Epidermal melanocyte (primary cell): ENCODE results near the gene EGLN3.
"Not testable (repeated sequence)": the region's sequence is repeated elsewhere in the genome, so short reads cannot be mapped to it uniquely, and the experiment has no call there.

Source experiments
- DNase-seq: peaks from one replicate; pipeline ENCODE4 v3.0.0; 2011; ENCODE audit warnings: low spot score; ENCODE audit not compliant: insufficient read length

EGLN3 gene

DNA sequence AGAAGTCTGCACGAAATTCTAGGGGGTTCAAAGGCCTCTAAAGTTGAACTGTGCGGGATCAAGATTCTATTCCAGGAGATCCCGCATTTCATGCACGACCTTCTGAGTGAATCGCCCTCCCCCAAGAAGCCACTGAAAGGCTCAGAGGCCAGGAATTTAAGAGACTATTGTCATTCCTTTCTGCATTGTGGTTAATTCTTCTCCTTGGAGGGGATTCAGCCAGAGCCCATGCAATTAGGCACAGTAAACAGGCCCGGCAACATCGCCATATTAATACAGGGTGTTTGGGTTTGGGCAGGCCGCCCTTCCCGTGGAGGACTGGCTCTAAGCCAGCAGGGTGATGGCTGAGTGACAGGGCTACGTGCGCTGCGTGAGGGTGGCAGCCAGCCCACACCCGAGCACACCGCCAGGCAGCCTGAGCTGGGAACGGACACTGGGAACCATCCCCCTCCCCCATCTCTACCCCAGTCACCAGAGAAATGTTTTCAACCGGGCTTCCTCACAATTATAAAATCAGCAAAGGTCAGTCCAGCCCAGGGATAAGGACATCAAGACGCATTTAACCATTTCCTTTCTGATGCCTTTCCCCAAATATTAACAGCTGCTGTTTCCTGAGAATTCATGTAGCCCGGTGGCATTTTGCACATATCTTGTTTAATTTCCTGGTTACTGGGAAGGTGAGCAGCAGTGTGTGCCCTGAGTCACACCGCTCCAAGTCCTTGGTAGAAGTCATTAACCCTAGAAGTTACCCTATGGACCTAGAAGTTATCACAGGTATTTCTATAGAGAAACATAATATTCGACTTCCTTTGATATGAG is 12.5 kb downstream of the EGLN3 start:
- no peak for DNase-seq

DNA sequence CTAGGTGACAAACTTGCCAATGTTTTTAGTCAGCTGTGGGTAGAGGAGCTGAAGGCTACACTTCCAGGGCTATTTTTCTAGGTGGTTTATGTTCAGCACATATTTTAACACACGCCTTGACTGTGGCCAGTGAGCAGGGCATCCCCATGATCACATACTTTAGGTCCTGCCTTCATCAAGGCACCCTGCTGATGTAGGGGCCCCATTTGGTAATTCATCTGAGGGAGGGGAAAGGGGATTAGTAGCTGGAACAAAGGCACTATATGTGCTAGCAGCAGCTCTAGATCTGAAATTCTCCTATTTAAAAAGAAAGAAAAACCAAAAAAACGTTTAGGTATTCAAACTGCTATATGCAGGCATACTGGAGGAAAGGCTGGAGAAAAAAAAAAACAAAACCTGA is 14.5 kb downstream of the EGLN3 start:
- DNase-seq: no peak

DNA sequence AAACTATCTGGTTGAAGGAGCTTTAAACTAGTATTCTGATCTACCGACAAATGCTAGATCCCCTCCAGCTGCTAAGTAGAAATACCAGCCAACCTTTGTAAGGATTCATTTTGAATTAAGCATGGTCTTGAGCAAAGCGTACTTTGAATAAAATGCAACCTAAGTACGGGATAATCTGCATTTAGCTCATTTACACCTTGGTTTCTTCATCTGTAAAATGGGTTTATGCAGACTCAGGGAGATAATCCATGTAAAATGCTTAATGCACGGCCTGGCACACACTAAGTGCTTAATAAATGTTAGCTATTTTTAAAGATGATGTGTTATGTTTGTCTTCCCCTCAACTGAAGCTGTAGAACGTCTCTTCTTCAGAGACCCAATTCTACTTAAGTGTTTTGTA is 15.9 kb downstream of the EGLN3 start:
- DNase-seq: no peak

DNA sequence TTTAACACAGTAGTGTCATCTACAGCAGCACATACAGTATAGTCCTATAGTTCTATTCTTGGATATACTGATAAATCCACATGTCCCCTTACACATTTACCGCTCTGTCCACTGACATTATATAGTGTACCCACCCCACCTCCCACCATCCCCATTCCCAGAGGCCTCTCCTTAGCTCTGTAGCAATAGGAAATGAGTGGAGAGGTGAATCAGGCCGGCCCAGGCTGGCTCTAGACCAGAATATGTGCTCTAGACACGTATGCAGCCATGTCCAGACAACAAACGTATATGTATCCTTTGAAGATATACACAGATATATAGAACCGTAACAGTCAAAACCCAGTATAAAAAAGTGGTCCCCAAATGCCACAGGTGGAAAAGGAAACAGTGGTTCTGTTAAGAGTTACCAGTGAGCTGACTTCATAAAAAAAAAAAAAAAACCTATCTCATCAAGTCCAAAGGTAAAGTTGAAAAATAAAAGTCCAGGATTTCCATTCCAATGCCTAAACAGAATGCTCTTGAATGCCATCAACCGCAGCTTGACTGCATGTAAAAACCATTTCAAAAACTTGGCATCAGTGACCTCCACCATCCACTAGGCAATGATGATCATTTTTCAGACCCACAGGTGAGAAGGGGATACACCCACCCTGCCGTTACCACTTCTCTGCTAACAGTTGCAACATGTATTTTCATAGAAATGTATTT is 16.7 kb downstream of the EGLN3 start:
- DNase-seq: no peak

DNA sequence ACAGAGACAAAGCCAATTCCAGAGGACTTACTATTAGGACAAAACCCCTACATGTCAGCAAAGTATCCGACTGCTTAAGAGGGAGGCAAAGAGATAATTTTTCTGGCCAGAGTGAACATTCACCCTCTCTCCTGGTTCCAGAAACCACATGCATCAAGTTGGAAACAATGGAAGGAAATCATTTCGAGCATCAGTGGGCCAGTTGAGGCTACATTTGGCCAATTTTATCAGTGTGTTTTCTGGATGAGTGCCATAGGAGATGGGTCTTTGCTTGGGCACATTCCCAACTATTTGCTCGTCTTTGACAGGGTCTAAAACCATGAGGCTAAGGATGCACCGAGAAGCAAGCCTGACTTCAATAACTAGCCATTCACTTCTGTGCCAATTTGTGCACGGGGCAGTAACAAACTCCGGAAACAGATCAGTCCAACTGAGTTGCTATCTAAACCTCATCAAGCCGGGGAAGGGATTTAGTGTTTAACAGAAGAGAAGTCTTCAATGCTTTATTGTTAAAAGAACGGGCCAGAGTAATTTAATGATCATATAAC is 17.4 kb downstream of the EGLN3 start:
- no peak for DNase-seq

DNA sequence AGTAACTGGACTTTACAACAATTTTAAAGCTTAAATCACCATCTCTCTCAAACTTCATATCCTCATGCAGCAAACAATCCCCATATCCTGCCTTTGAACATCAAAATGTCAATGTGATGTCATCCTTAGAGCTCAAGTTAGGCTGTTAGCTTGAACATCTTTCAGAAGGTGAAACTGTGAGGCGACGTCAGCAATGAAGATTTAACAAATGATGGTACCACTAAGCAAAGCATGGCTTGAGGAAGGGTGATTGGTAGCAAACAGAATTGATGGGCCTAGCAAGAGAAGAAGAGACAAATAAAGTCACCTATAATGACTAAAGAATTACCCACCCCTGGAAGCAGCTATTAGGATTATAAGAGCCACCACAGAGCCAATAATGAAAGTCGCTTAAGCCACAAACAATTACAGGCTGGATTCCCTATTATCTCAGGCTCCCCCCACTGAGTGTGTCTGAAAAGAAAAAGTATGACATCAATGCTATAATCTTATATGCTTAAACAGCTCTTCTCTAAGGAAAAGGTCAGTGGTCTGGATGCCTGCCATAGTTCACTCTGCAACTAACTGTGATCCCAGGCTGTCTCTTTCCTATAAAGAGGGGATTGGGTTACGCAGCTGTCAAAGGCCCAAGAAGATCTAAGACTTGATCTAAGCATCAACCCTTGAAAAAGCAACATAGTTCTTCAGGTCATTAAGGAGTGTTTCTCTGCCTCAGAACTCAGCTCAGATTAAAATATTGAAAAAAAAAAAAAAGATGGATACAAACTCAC is 18.1 kb downstream of the EGLN3 start:
- no peak for DNase-seq

DNA sequence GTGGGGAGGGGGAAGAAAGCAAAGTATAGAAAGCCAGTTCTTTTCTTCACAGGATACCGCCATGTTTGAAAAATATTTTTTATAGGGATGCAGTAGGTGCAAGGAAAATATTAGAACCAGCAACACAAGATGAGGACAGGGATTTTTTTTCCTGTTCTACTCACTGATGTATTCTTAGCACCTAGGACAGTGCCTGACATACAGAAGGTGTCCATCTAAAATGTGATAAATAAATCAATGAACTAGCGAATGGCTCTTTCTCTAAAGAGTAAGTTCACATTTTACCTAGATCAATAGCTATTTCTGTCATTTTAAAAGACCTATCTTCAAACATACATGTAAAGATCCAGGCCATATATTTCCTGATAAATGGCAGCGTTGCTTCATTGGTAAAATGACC is 18.8 kb downstream of the EGLN3 start:
- no peak for DNase-seq

DNA sequence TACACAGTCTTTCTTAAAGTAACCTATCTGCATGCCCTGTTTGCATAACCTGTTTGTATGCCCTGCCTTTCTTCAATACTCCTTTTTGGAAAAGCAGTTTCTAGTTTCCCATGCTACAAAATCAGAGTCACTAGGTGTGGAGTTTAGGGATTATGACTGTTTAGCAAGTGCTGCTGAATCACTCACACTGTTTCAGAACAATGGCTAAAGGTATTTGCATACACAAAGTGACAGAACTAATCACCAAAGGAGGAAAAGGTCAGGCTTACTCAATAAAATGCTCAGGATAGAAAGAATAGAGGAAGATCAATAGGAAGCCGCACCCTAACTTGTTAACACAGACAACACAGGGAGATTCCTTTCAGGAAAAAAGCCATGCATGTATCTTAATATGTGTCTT is 19.4 kb downstream of the EGLN3 start:
- no peak for DNase-seq

DNA sequence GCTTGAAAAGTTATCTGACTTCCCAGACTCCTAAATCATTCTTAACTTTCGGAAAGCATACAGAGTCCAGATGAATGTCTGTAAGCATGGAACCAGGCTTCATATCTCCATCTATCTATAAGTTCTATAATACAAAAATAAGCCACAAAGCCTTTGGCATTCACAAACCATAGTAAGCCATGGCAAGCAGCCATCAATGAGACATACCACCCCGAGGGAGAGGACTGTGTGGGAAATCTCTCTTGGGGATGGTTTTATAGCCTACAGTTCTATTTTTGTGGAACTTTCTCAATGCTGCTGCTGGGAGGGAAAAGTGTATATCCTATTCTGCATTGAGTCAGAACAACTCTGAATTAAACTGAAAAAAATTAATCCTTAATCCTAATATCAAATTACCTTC is 20.4 kb downstream of the EGLN3 start:
- no peak for DNase-seq

DNA sequence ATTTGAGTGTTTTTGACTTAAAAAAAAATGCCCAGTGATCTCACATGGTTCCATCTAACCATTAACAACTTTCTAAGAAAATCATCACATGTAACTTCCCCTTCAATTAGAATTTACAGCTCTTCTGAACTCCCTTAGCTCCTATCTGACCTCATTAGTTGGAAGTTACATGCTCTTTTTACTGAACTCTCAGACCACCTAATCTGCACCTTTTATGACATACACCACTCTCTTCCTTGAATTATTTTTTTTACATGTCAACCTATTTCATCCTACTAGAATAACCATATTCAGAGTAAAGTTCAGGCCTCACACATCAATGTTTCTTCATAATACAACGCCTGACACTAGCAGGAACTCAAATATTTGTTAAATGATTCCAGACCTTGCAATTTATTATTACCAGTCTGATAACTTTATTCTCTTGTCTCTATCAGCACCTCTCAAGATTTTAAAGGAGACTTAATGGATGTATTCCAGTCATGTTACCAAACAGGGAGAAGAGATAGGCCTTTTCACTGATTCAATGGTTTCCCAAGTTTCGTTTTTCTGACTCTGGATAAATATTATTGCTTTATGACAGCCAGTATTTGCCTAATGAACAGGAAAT is 21.0 kb downstream of the EGLN3 start:
- DNase-seq: no peak

DNA sequence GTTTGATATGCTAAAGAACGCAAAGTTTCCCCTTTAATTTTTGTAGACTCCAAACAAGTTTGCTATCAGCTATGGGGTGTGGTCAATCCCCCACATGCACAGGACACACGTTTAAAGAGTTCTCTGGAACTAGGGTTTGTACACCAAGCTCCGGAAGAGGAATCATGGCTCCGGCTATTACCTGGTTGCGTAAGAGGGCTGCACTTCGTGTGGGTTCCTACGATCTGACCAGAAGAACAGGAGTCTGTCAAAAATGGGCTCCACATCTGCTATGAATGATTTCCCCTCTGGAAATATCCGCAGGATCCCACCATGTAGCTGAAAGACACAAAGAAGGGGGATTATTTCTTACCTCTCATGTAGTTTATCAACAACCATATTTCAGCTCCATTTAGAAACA is 22.0 kb downstream of the EGLN3 start:
- DNase-seq: no peak

DNA sequence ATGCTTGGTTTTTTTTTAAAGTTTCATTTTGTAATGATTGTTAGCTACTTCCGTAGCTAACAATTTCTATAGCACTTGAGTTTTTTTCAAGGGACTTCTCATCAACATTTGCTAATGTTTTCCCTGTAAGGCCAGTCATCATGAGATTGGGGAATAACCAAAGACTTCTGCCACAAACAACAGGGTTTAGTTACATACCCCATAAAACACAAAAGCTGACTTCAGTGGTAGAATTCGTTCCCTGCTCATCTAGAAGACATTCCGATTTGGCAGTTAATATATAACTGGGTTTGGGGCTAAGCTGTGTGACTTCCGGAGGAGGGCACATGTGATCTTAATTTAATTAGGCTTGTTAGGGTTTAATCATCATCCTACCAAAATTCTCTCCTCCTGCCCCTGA is 22.9 kb downstream of the EGLN3 start:
- DNase-seq: no peak

DNA sequence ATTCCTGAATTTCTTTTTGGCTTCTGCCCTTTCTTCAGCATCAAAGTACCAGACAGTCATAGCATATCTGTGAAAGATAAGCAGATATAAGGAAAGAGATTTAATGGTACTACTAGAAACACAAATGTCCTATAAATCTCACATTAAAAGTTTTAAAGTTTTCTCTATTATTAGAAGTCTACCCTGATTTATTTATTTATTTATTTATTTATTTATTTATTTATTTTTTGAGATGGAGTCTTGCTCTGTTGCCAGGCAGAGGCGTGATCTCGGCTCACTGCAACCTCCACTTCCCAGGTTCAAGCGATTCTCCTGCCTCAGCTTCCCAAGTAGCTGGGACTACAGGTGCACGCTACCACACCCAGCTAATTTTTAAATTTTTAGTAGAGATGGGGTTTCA is 23.9 kb downstream of the EGLN3 start:
- not testable (repeated sequence) for DNase-seq

DNA sequence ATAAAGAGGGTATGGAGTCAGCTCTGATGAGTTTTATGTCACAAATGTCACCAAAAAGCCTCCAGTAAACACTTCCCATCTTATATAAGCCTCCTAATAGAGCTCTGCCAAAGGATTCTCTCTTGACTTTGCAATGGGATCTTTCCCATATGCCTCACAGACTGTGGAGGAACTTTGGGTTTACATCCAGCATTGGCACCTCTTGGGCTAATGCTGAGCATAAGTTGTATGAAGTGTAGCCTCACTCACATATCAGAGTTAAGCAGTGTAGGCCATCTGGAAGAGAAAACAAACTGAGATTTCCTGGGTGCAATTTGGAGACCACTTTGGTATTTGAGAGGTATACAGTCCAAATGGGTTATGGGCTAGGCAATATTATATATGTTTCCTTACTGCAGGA is 24.9 kb downstream of the EGLN3 start:
- DNase-seq: no peak

DNA sequence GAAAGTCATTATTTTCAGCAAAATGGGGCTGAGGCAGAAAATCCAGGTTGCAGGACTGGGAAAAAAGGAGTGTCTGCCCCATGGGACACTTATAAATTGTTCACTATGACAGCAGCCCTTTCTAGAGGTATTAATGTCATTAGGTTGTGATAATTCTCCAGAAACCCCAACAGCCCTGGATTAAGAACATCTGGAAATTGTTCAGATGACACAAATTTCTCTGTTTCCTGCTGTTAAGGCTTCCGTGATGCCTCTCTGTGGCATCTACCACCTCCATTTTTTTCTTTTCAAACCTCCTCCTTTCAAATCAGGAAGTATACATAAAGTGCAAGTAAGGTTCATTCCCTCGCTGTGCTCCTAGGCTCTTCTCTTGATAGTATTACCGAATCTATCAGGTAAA is 25.6 kb downstream of the EGLN3 start:
- no peak for DNase-seq

DNA sequence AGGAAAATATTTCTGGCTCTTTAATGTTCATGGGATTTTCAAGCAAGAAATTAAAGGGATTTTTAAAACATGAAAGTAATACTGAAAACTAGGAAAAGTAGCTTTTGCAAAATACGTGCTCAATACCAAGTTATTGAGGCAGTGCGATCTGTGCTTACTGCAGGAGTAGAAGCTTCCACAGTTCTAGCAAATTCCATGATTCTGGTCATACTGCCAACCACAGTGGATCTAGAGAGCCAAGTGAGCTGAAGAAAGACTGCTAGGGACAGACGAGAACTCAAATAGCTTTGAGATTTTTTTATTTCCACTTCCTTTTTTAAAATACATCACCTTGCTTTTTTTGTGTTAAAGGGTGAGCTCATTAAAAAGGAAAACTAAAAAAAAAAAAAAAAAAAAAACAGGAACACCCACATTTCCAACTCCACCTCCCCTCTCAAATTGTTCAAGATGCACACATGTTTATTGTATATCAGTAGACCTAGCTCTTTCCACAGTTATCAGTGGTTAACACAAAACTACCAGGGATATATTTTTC is 26.2 kb downstream of the EGLN3 start:
- DNase-seq: no peak

DNA sequence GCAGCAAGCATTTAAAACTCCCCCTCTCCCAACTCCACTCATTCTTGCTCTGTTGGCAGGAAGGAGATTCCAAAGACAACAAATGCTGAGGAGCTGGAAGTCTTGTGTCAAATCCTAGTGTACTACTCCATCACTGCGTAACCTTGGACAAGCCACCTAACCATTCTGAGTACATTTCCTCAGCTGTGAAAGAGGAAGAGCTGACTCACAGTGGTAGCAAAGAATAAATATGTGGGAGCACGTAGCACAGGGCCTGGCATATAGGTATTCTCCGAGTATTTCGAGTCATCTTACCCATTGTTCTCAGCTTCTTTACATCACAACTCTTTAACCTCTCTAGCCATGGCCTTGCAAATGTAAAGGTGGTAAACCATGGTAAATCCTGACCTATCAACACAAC is 28.7 kb downstream of the EGLN3 start:
- DNase-seq: no peak

DNA sequence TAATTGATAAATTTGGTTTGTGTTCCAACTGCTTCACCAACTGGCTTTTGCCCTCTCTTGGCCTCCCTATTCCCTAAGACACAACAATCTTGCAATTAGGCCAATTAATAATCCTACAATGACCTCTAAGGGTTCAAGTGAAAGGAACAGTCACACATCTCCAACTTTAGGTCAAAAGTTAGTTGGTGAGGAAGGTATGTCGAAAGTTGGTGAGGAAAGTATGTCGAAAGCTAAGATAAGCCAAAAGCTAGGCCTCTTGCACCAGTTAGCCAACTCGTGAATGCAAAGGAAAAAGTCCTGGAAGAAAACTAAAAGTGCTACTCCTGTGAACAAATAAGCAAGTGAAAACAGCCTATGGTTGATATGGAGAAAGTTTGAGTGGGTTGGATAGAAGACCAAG is 32.6 kb downstream of the EGLN3 start:
- no peak for DNase-seq

DNA sequence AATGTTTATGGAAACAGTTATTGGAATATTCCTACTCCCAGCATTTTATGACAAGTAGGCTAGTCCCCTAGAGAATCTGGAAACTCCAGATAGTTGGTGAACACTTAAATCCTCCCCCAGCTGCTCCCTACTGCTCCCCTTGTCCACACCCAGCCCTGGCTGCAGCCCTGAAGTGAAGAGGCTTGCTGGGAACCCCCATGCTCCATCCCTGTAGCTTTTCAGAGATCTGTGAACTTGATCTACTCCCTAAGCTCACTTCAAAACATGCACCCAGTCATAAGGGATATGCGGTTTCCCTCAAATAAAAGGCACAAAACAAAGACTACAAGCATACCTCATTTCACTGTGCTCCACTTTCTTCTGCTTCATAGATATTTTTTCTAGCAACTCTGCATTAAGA is 33.2 kb downstream of the EGLN3 start:
- DNase-seq: no peak

DNA sequence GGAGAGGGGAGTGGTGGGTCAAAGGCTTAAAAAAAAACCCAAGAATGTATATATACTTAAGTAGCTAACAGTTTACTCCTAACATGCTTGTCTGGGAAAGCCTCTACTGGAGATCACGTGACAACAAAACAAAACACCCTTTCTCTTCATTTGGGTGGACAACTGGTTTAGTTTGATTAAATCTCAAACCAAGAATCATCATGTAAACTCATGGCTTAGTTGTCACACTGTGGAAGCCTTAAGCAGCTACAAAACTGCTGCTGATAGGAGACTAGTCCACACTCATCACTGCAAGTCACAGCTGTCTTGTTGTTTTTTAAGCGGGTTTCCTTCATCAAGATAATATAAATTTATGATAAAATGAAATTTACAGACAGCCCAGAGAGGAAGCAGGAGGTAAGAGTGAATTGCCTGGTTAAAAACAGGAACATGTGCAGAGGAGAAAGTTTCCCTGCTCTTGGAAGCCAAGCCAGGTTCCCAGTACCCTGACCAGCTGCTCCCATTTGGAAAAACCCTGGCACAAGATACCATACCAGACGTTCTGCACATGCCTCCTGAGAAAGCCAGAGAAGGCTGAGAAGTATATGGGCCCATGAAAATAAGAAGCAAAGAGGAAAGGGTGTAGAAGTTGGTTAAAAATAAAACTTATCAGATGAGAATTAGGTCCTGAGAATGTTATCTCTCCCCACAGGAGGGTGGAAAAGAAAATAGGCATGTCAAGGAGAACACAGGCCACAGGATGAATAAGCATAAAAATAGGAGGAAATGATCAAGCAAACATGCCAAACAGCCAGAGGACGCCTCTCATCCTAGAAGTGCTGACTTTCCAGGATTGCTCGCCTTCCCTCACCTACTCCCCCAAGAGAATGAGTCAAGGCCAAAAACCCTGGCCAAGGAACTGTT is 34.0 kb downstream of the EGLN3 start:
- DNase-seq: no peak
